ENCODE results near the gene PFKFB4.
"Not testable (repeated sequence)": the region's sequence is repeated elsewhere in the genome, so short reads cannot be mapped to it uniquely, and the experiment has no call there.

Gene PFKFB4

GRCh38 chr3:48561045-48561736 lies 4.6 kb upstream of the PFKFB4 start:
- no peak for DNase-seq (ENCODE audit: low read depth in 2 of 3, low spot score in 2 of 3)

DNA sequence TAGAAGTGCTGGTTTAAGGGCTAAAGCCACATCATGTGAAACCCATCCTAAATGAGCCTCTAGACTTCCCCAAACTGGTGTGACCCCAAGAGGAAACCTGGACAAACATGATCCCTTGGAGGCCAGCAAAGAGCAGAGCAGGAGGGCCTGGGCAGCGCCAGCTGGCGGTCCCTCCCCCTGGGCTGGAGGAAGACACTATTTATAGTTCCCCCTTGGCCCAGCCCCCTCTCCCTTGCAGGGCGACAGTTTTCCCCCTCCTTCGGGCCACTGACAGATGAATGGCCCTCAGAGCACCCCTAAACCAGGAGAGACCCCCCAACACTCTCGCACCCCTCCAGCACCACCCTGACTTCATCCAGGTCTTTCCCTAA lies 4.0 kb upstream of the PFKFB4 start:
- DNase-seq (ENCODE audit: low read depth in 2 of 3, low spot score in 2 of 3): no peak

GRCh38 chr3:48558493-48559134 lies 2.0 kb upstream of the PFKFB4 start:
- DNase-seq (ENCODE audit: low read depth in 2 of 3, low spot score in 2 of 3): no peak

- no peak for DNase-seq (ENCODE audit: low read depth in 2 of 3, low spot score in 2 of 3)
Observed at GRCh38 chr3:48555949-48556795, 431 bp downstream of the PFKFB4 start.

GRCh38 chr3:48555231-48555948 lies 1.2 kb downstream of the PFKFB4 start:
- no peak for DNase-seq (ENCODE audit: low read depth in 2 of 3, low spot score in 2 of 3)

- no peak for DNase-seq (ENCODE audit: low read depth in 2 of 3, low spot score in 2 of 3)
Observed at GRCh38 chr3:48553886-48554845, 2.4 kb downstream of the PFKFB4 start.

DNA sequence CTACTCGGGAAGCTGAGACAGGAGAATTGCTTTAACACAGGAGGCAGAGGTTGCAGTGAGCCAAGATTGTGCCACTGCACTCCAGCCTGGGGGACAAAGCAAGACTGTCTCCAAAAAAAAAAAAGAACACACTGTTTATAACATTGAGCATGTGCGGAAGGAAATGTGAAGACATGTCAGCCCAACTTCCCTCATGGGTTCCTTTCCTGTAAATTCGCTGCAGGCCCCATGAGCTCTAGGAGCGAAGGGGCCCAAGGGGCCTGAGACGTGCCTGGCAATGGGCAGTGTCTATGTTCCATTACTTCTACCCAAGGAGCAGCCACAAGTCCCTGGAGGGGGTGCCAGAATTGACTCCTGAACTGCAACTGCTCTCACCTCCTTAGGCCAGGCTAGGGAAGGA lies 3.2 kb downstream of the PFKFB4 start:
- no peak for DNase-seq (ENCODE audit: low read depth in 2 of 3, low spot score in 2 of 3)

- DNase-seq (ENCODE audit: low read depth in 2 of 3, low spot score in 2 of 3): no peak
Observed at GRCh38 chr3:48552111-48552951, 4.3 kb downstream of the PFKFB4 start.

DNA sequence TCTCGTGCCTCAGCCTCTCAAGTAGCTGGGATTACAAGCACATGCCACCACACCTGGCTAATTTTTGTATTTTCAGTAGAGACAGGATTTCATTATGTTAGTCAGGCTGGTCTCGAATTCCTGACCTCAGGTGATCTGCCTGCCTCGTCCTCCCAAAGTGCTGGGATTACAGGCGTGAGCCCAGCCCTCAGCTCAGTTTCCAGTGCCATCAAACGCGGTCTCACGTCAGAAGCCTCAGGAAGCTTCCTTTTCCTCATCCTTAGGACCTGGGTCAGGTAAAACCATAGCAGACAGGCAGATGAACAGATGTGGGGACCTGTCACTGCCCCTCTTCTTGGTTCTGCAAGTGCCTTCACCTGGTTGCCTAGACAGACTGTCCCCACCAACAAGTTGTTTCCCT lies 5.0 kb downstream of the PFKFB4 start:
- DNase-seq (ENCODE audit: low read depth in 2 of 3, low spot score in 2 of 3): not testable (repeated sequence)

GRCh38 chr3:48548729-48549705 lies 7.6 kb downstream of the PFKFB4 start:
- peak; percentile 59 to 76 (median 69) for DNase-seq (ENCODE audit: low read depth in 2 of 3, low spot score in 2 of 3)

DNA sequence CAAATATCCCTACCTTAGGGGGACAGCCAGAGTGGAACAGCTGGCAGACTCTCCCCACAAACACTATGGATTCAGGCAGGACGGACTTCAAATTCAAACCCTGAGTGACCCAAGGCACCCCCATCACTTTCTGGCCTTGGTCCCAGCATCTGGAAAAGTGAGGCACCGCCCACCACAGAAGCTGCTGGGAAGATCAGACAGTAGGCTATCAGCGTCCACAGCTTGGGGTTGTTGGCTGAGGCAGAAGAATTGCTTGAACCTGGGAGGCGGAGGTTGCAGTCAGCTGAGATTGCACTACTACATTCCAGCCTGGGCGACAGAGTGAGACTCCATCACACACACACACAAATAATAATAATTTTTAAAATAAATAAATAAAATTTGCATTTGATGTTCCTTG lies 8.5 kb downstream of the PFKFB4 start:
- no peak for DNase-seq (ENCODE audit: low read depth in 2 of 3, low spot score in 2 of 3)

- no peak for DNase-seq (ENCODE audit: low read depth in 2 of 3, low spot score in 2 of 3)
Observed at GRCh38 chr3:48546203-48546829, 10.3 kb downstream of the PFKFB4 start.

GRCh38 chr3:48544141-48544540 lies 12.5 kb downstream of the PFKFB4 start:
- no peak for DNase-seq (ENCODE audit: low read depth in 2 of 3, low spot score in 2 of 3)

DNA sequence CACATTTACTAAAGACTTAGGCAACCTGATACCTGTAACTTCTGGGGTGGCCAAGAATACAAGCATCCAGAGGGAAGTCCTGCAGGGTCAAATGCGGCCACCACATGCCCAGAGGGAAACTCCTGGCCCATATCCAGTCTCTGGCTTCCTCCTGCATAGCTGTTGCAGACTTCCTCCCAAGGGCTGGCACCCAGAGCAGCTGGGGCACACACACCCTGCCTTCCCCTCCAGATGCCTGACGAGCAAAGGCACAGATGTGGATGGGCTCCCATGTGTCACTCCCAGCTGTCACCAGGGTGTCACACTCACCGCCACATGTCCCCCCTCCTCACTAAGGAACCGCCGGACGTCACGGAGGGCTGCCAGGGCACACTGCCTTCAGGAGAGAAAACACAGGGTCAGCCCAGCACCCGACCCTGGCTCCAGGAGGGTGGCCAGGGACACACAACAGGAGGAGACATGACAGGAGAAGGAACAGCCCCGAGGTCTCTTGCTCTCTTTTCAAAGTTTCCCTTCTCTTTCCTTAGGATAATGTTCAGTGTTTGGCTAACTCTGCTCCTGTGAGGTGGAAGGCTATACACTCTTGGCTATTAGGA lies 13.2 kb downstream of the PFKFB4 start:
- DNase-seq (ENCODE audit: low read depth in 2 of 3, low spot score in 2 of 3): no peak

DNA sequence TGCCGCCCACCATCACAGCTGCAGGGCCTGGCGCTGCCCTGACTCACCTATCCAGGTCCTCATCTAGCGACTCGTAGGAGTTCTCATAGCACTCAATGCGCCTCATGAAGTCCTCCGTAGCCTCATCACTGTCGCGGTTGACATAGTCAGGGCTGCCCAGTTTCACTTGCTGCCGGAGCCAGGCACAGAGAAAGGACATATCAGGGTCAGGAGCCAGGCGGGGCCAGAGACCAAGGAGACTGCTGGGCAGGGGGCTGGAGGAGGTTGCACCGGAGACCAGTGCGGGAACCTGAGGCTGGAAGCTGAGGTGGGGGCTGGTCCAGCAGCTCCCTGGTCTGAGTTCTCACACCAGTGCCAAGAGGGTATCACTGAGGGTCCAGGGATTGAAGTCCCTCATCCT lies 18.2 kb downstream of the PFKFB4 start:
- no peak for DNase-seq (ENCODE audit: low read depth in 2 of 3, low spot score in 2 of 3)

DNA sequence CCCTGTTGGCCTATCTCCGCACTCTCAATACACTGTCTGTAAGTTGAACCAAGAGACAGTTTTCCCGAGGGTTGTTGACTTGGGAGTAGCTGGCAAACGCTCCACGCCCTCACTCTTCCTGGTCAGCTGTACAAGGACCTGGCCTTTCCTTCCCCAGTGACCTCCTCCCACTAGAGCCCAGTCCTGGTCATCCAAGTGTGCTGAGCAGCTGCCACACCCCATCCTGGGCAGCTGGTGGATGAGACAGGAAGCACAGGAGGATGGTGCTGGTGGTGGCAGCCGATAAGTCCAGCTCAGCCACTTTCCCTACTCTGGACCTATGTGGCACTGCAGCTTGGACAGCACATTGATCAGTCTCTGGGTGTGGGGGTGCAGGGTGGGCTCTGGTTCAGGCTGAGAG lies 19.8 kb downstream of the PFKFB4 start:
- no peak for DNase-seq (ENCODE audit: low read depth in 2 of 3, low spot score in 2 of 3)

GRCh38 chr3:48536116-48536515 lies 20.5 kb downstream of the PFKFB4 start:
- DNase-seq (ENCODE audit: low read depth in 2 of 3, low spot score in 2 of 3): no peak

All from activated CD8-positive, alpha-beta memory T cell treated with anti-CD3 and anti-CD28 coated beads for 48 hours (primary cell).